A673 (cell line): ENCODE data around the gene FNTB. TPM values are rescaled to one million over a fixed set of nuclear protein-coding genes. Genes with fewer than 3 reads are reported as not detected.

ENCODE experiments used
- BruUV-seq: library from RNA; stranded (reverse); fragments of 400-500 nt; replicated peaks from 2 replicates; lab custom pipeline; 2021; lab: Mats Ljungman, UMichigan
- CTCF ChIA-PET: fragments of 300-600 bp; sonication (Branson Sonifier 250); formaldehyde crosslinking; loops from one replicate; lab custom pipeline; 2022; ENCODE audit warnings: antibody characterized with exemption; lab: Charles Lee
- POLR2A ChIA-PET: fragments of 300-600 bp; sonication (Branson Sonifier 250); formaldehyde crosslinking; loops from one replicate; lab custom pipeline; 2022; ENCODE audit warnings: antibody characterized with exemption; ENCODE audit not compliant: low non-redundant PET; lab: Charles Lee
- DNase-seq: peaks from one replicate; pipeline ENCODE4 v3.0.0-alpha.2; 2015; ENCODE audit warnings: low spot score
- H3K27ac ChIP-seq: fragments of 200-600 bp; sonication (generic); 2 replicates; pipeline ENCODE4 v1.5.1; 2016; ENCODE audit warnings: mixed run types, low read depth, mild to moderate bottlenecking, mixed read lengths, antibody characterized with exemption, low read length; ENCODE audit not compliant: poor library complexity, severe bottlenecking
- H3K27me3 ChIP-seq: fragments of 200-600 bp; sonication (generic); replicated peaks from 2 replicates; pipeline ENCODE4 v1.6.1; 2017; ENCODE audit warnings: mixed run types, low read depth, mild to moderate bottlenecking, mixed read lengths, antibody characterized with exemption, low read length; ENCODE audit not compliant: insufficient read depth, poor library complexity
- H3K36me3 ChIP-seq: fragments of 200-600 bp; sonication (generic); 2 replicates; pipeline ENCODE4 v1.6.1; 2016; ENCODE audit warnings: mixed run types, mild to moderate bottlenecking, mixed read lengths, antibody characterized with exemption, low read length; ENCODE audit not compliant: insufficient read depth, poor library complexity, severe bottlenecking
- H3K4me1 ChIP-seq: fragments of 200-600 bp; sonication (generic); 2 replicates; pipeline ENCODE4 v1.6.1; 2017; ENCODE audit warnings: mixed run types, mild to moderate bottlenecking, mixed read lengths, antibody characterized with exemption, low read length; ENCODE audit not compliant: insufficient read depth, poor library complexity, severe bottlenecking
- H3K4me3 ChIP-seq: fragments of 200-600 bp; sonication (generic); 2 replicates; pipeline ENCODE4 v1.5.1; 2016; ENCODE audit warnings: low read depth, mixed run types, mild to moderate bottlenecking, mixed read lengths, low read length; ENCODE audit not compliant: poor library complexity, severe bottlenecking
- H3K9me3 ChIP-seq: fragments of 200-600 bp; sonication (generic); 2 replicates; pipeline ENCODE4 v1.6.1; 2016; ENCODE audit warnings: mixed run types, low read depth, mild to moderate bottlenecking, mixed read lengths, antibody characterized with exemption, low read length; ENCODE audit not compliant: poor library complexity, severe bottlenecking
- EZH2 ChIP-seq: fragments of 200-600 bp; sonication (generic); IDR thresholded peaks from 2 replicates; pipeline ENCODE4 v1.6.1; 2017; ENCODE audit warnings: borderline replicate concordance, low read depth, mild to moderate bottlenecking, mixed read lengths, antibody characterized with exemption, low read length; ENCODE audit not compliant: poor library complexity, severe bottlenecking
- intact Hi-C: fragments of 100-400 bp; cut with micrococcal nuclease; formaldehyde crosslinking; loops from one replicate; pipeline ENCODE4 v1.10.0; 2022; ENCODE audit not compliant: unreplicated experiment
- total RNA-seq: library from RNA; stranded (reverse); gene quantifications from 2 replicates; pipeline ENCODE4 v1.2.3, GENCODE V29; 2021
- TF ChIP-seq, protein P1 (sequence below): fragments of 300-800, 200-600 bp; sonication (generic); conservative IDR thresholded peaks from 2 replicates; pipeline ENCODE4 v1.5.1; 2017; ENCODE audit warnings: low read depth, mild to moderate bottlenecking, antibody characterized with exemption, low read length, moderate library complexity, mixed read lengths

The FNTB gene
- total RNA-seq, 1 experiment from 2014 or later, result 24.0 TPM

GRCh38 chr14:65044596-65044959, 57.9 kb downstream of the FNTB start:
- CTCF ChIA-PET, result no interaction called here
- Histone ChIP-seq H3K27ac (no peak overlapping the region), H3K36me3 (peaks cover 14% of the 10 kb centered on the region), H3K4me3 (no peak overlapping the region), H3K9me3 (no peaks in the 10 kb centered on the region), H3K27me3 (no peaks in the 10 kb centered on the region), H3K4me1 (peaks cover 6% of the 10 kb centered on the region)
- intact Hi-C loops, result no loop called here
- no peak for DNase-seq
- no peak for TF ChIP-seq EZH2
- TF ChIP-seq, protein P1, sequence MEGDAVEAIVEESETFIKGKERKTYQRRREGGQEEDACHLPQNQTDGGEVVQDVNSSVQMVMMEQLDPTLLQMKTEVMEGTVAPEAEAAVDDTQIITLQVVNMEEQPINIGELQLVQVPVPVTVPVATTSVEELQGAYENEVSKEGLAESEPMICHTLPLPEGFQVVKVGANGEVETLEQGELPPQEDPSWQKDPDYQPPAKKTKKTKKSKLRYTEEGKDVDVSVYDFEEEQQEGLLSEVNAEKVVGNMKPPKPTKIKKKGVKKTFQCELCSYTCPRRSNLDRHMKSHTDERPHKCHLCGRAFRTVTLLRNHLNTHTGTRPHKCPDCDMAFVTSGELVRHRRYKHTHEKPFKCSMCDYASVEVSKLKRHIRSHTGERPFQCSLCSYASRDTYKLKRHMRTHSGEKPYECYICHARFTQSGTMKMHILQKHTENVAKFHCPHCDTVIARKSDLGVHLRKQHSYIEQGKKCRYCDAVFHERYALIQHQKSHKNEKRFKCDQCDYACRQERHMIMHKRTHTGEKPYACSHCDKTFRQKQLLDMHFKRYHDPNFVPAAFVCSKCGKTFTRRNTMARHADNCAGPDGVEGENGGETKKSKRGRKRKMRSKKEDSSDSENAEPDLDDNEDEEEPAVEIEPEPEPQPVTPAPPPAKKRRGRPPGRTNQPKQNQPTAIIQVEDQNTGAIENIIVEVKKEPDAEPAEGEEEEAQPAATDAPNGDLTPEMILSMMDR, result no peak
- no TSS peak for BruUV-seq
- POLR2A ChIA-PET, result no interaction called here

- no peak for DNase-seq
- Histone ChIP-seq H3K4me1 (peaks cover 6% of the 10 kb centered on the region), H3K27ac (no peak overlapping the region), H3K36me3 (peaks cover 14% of the 10 kb centered on the region), H3K27me3 (no peaks in the 10 kb centered on the region), H3K9me3 (no peaks in the 10 kb centered on the region), H3K4me3 (no peak overlapping the region)
- BruUV-seq, result no TSS peak
- CTCF ChIA-PET, result no interaction called here
- POLR2A ChIA-PET, result no interaction called here
- TF ChIP-seq EZH2, result no peak
- TF ChIP-seq, protein P1, result no peak
- intact Hi-C loops, result no loop called here
These were observed 58.3 kb downstream of the FNTB start for GRCh38 chr14:65045006-65045405.

GRCh38 chr14:65045709-65046108, 59.0 kb downstream of the FNTB start:
- H3K4me1 ChIP-seq, result peaks cover 6% of the 10 kb centered on the region
- no TSS peak for BruUV-seq
- TF ChIP-seq EZH2, result no peak
- TF ChIP-seq, protein P1, result no peak
- intact Hi-C loops, result no loop called here
- peaks cover 14% of the 10 kb centered on the region for H3K36me3 ChIP-seq
- no peaks in the 10 kb centered on the region for H3K27me3 ChIP-seq
- ChIA-PET POLR2A (no interaction called here), CTCF (no interaction called here)
- H3K4me3 ChIP-seq, result no peak overlapping the region
- H3K27ac ChIP-seq, result no peak overlapping the region
- H3K9me3 ChIP-seq, result no peaks in the 10 kb centered on the region
- no peak for DNase-seq
